ENCODE measurements around the gene VWF.
"Not testable (repeated sequence)": the region's sequence is repeated elsewhere in the genome, so short reads cannot be mapped to it uniquely, and the experiment has no call there.

Gene VWF

DNA sequence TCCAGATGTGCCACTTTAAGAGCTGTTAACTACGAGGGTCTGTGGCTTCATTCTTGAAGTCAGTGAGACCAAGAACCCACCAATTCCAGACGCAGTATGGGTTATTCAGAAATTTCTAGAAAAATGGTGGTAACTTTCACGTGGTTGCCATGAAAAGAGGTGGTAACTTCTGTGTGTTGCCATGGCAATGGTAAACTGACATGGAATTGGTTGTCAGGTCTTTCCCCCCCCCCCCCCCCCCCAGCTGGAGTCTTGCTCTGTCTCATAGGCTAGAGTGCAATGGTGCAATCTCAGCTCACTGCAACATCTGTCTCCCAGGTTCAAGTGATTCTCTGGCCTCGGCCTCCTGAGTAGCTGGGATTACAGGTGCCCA lies 18.8 kb upstream of the VWF start:
- DNase-seq: no peak

DNA sequence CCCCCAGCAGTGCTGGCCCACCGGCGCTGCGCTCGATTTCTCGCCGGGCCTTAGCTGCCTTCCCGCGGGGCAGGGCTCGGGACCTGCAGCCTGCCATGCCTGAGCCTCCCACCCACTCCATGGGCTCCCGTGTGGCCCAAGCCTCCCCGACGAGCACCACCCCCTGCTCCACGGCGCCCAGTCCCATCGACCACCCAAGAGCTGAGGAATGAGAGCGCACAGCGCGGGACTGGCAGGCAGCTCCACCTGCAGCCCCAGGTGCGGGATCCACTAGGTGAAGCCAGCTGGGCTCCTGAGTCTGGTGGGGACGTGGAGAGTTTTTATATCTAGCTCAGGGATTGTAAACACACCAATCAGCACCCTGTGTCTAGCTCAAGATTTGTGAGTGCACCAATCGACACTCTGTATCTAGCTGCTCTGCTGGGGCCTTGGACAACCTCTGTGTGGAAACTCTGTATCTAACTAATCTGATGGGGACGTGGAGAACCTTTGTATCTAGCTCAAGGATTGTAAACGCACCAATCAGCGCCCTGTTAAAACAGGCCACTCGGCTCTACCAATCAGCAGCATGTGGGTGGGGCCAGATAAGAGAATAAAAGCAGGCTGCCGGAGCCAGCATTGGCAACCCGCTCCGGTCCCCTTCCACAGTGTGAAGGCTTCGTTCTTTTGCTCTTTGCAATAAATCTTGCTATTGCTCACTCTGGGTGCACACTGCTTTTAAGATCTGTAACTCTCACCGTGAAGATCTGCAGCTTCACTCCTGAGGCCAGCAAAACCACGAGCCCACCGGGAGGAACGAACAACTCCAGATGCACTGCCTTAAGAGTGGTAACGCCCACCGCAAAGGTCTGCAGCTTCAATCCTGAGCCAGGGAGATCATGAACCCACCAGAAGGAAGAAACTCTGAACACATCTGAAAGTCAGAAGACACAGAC lies 18.2 kb upstream of the VWF start:
- not testable (repeated sequence) for DNase-seq

DNA sequence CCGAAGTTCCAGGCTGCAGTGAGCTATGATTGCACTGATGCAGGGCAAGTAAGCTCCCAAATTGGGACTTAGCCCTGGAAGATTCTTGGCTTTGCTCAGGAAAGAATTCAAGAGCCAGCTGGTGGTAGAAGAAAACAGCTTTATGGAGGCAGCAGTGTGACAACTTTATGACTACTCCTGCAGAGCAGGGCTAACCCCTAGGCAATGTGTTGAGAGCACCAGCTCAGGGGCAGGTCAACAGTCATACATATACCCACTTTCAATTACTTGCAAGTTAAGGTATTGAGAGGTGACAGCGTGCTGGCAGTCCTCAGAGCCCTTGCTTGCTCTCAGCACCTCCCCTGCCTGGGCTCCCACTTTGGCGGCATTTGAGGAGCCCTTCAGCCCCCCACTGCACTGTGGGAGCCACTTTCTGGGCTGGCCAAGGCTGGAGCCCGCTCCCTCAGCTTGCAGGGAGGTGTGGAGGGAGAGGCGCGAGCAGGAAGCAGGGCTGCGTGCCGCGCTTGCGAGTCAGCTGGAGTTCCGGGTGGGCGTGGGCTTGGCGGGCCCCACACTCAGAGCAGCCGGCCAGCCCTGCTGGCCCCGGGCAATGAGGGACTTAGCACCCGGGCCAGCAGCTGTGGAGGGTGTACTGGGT lies 17.4 kb upstream of the VWF start:
- DNase-seq: not testable (repeated sequence)

GRCh38 chr12:6140651-6141447 lies 16.4 kb upstream of the VWF start:
- no peak for DNase-seq

DNA sequence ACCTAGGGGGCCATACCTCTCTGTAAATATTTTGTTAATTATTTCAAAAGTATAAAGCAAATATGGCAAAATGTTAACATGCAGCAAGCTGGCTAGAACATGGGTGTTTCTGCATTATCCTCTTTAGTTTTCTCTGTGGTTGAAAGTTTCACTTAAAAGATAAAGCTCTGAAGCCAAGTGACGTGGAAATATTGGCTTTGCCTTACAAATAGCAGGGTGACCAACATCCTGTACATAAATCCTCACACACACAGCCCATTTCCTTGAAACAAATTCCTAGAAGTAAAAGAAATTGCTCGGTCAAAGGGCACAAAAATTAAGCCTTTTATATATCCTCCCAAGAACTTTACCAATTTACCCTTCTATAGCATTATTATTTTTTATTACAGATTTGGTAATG lies 10.6 kb upstream of the VWF start:
- DNase-seq: no peak

- DNase-seq: no peak
Observed at GRCh38 chr12:6133642-6134041, 9.2 kb upstream of the VWF start.

GRCh38 chr12:6132496-6132895 lies 8.0 kb upstream of the VWF start:
- DNase-seq: no peak

GRCh38 chr12:6125310-6125608 lies 789 bp upstream of the VWF start:
- DNase-seq: no peak

DNA sequence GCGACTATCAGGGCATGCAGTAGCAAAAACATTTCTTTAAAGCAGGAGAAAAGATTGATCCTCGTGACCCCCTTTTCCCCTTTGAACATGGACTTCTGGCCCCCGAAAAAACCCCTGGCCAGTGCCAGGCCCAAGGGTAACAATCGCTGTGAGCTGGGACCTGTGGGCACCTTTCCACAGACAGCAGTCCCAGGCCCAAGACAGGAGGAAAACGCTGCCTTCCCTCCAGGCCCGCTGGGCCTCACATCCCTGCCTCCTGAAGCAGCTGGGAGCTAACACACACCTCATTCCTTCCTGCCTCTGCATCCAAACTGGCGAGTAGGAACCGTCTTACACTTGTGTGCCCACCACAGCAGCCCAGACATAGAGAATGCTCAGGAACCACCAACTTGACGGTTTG lies 1.2 kb downstream of the VWF start:
- no peak for DNase-seq

GRCh38 chr12:6122201-6122600 lies 2.3 kb downstream of the VWF start:
- DNase-seq: no peak

DNA sequence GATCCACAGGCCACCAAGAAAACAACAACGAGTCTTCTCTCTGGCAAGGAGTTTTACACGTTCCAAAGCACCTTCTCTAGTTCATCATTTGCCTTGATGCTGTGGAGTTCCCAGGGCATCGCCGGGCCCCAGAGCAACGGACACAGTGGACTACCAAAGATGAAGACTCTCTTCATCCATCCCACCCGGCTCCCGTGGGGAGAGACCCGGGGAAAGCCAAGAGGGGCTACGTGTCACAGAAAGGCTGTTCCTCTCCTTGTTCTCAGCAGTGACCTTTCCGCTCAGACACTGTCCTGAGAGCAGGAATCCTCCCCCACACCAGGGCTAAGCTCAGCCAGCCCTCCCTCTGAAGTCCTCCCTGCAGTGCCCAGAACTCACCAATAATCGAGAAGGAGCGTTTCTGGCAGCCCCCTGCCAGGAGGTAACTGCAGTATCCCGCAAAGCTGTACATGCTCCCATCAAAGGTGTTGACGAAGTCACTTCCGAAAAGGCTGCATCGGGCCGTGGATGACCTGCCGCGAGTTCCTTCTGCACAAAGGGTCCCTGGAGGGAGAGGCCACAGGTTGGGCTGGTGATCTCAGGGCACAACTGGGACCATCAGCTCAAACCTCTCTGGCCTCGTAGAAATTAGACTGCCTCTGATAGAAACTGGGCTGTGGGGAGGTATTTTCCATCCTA lies 3.5 kb downstream of the VWF start:
- DNase-seq: no peak

DNA sequence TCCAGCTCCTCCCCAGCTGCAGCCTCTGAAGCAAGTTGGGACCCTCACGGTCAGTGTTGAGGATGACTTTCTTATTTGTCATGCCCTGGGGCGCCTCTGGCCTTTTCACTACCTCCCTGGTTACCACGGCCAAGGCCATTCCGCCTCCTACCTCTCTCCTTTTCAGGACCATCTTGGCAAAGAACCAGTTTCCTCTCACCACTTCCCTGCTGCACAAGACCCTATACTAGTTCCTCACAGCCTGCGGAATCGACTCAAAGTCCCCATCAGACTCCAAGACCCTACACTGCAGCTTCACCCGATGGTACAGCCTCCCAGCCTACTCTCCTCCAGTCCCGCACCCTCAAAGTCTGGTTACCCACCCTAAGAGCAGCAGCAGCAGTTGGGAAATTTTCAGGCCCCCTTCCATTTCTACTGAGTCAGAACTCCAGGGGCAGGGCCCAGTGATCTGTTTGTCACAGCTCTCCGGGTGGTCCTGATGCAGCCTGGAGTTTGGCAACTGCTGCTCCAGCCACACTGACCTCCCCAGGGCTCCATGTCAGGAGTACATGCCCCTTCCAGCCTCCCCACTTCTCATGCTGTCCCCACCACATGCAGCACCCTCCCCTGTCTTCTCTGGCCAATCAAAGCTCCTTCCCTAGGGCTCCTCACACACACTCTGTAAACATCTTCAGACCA lies 5.4 kb downstream of the VWF start:
- no peak for DNase-seq

DNA sequence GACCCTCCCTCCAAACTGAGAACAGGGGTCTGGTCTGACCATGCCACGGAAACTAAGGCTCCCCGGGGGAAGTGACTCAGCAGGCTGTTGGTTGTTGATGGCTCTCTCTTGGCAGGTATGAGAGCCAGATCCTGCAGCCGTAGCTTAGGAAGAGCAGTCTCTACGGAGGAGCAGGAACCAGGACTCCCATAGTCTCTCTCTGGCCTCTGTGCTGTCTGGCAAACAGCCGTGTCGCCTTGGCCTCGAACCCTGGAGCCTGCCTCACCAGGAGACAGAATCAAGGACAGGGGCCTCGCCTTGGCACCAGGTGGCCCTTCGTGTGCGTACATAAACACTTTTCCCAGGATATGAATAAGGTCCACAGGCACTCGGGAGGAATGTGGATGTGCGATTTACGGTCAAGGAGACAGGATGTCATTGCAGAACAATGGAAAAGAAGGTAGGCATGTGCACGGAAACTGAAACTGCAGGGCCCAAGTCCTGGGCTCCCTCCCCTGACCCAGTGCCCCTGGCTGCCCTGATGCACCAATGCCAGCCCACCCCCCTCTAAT lies 7.9 kb downstream of the VWF start:
- no peak for DNase-seq

DNA sequence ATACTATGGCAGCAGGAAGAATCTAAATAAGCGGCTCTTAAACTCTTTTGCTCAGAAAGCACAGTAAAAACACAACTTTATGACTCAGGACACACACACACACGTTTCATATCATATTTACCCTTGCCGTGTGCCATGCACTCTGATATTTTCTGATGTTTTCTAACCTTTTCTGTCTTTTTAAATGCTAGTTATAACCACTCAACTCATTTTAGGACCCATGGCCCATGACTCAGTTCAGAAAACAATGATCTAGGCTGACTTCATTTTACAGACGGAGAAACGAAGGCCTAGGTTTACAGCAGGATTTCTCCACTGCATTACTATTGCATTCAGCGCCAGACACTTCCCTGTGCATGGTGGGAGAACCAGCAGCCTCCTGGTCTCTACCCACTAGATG lies 9.1 kb downstream of the VWF start:
- DNase-seq: no peak

- no peak for DNase-seq
Observed at GRCh38 chr12:6114476-6114870, 10.0 kb downstream of the VWF start.

DNA sequence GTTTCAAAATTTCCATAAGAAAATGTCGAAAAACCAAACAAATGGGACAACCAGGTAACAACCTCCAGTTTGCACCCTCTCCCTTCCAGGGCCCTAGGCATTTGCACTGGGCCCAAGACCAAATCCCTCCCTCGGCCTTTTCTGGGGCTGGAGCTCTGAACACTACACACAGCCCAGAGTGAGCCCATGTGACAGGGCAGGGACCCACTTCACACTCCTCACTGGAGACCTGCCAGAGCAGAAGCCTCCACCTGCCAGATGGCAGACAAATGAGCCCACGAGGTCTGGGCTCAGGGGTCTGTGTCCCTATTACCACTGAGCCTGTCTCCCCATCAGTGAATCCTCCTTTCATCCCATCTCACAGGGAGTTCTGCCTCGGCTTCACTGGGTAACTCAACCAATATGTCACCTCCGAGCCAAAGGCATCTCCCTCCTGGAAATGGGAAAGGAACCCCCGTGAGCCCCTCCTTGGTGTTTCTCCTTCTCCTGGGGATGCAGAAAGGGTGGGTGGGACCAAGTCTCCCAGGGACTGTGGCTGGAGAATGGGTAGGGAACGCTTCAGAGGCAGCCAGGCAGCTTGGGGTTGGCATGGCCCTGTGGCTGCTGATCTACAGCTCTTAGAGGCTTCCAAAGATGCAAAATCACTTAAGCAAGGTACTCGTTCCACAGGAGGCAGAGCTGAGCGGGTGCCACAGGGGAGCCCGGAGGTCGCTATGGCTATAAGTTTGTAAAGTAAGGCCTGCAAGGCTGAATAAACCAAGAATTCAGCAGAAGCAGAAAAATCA lies 10.6 kb downstream of the VWF start:
- no peak for DNase-seq

GRCh38 chr12:6112004-6112403 lies 12.5 kb downstream of the VWF start:
- no peak for DNase-seq

GRCh38 chr12:6110006-6110405 lies 14.5 kb downstream of the VWF start:
- DNase-seq: no peak

GRCh38 chr12:6106218-6106617 lies 18.3 kb downstream of the VWF start:
- DNase-seq: no peak

- DNase-seq: no peak
Observed at GRCh38 chr12:6104842-6105241, 19.6 kb downstream of the VWF start.

DNA sequence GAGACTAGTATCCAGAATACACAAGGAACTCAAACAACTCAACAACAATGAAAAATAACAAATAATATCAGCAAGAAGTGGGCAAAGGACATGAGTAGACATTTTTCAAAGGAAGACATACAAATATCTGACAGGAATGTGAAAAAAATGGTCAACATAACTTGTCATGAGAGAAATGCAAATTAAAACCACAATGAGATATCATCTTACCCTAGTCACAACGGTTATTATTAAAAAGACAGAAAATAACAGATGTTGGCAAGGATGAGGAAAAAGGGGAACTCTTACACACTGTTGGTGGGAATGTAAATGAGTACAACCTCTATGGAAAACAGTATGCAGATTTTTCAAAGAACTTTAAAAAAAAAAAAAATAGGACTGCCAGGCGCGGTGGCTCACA lies 20.4 kb downstream of the VWF start:
- no peak for DNase-seq

- not testable (repeated sequence) for DNase-seq
Observed at GRCh38 chr12:6102021-6102420, 22.4 kb downstream of the VWF start.
